ENCODE results near the gene TH. TPM values are rescaled to one million over a fixed set of nuclear protein-coding genes. Genes with fewer than 3 reads are reported as not detected.

Gene TH
- total RNA-seq, 4 donors from 2014 or later, result 0.34 to 1.0 TPM; not detected in 2

- Histone ChIP-seq H3K4me1 (peaks cover 55% of the 10 kb centered on the region), H3K36me3 (no peaks in the 10 kb centered on the region), H3K27me3 (peaks cover 100% of the 10 kb centered on the region), H3K27ac (no peak overlapping the region), H3K9me3 (no peaks in the 10 kb centered on the region), H3K4me3 (peak overlapping the region; percentile 32)
- TF ChIP-seq POLR2AphosphoS5 (IDR thresholded peaks at IDR 0.05) (no peak), EP300 (IDR thresholded peaks at IDR 0.05) (no peak), POLR2A (IDR thresholded peaks at IDR 0.05) (no peak)
- TF ChIP-seq, protein P1, sequence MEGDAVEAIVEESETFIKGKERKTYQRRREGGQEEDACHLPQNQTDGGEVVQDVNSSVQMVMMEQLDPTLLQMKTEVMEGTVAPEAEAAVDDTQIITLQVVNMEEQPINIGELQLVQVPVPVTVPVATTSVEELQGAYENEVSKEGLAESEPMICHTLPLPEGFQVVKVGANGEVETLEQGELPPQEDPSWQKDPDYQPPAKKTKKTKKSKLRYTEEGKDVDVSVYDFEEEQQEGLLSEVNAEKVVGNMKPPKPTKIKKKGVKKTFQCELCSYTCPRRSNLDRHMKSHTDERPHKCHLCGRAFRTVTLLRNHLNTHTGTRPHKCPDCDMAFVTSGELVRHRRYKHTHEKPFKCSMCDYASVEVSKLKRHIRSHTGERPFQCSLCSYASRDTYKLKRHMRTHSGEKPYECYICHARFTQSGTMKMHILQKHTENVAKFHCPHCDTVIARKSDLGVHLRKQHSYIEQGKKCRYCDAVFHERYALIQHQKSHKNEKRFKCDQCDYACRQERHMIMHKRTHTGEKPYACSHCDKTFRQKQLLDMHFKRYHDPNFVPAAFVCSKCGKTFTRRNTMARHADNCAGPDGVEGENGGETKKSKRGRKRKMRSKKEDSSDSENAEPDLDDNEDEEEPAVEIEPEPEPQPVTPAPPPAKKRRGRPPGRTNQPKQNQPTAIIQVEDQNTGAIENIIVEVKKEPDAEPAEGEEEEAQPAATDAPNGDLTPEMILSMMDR (IDR thresholded peaks at IDR 0.05), result no peak
- no peak for DNase-seq (ENCODE audit: low spot score in 2 of 2)
- 2% methylated on average over 11 of the region's 57 CpGs for WGBS
These were observed 31.8 kb downstream of the TH start for GRCh38 chr11:2139621-2140337.

DNA sequence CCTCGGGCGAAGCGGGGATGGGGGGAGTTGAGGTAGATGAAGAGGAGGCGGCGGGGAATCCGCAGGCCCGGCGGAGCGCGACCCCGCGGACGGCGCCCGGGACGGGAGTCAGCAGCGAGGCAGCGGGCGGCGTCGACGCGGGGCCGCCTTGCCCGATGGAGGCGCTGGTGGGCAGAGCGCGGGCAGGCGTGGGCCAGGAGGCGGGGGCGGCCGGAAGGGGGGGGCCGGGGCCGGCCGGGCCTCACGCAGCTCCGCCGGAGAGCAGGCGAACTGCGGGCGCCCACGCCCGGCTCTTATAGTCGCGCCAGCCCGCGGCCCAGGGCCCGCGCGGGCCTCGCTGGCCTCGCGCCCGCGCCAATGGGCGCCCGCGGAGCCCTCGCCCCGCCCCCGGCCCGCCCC, 32.5 kb downstream of the TH start, which contains the start of gene IGF2:
IGF2 (minus strand) TSS at position 267 of the 399 bp plus-strand sequence. CDS start 3,866 bp downstream, outside the sequence.
- H3K4me3 ChIP-seq, result peak within 1 kb of the TSS; percentile 46
- no peak for DNase-seq (ENCODE audit: low spot score in 2 of 2)
- H3K9me3 ChIP-seq, result no peaks in the 10 kb centered on the region
- no CpG with 5 or more reads among the region's 62 CpGs for WGBS
- H3K27ac ChIP-seq, result no peak within 1 kb of the TSS
- TF ChIP-seq, protein P1 (IDR thresholded peaks at IDR 0.05), result no peak
- TF ChIP-seq POLR2A (IDR thresholded peaks at IDR 0.05) (no peak), EP300 (IDR thresholded peaks at IDR 0.05) (no peak), POLR2AphosphoS5 (IDR thresholded peaks at IDR 0.05) (no peak)
- peaks cover 50% of the 10 kb centered on the region for H3K4me1 ChIP-seq
- no peaks in the 10 kb centered on the region for H3K36me3 ChIP-seq
- H3K27me3 ChIP-seq, result peaks cover 100% of the 10 kb centered on the region

- 2% methylated on average over 26 of the region's 68 CpGs for WGBS
- Histone ChIP-seq H3K4me3 (peak overlapping the region; percentile 46), H3K27me3 (peaks cover 100% of the 10 kb centered on the region), H3K4me1 (peaks cover 45% of the 10 kb centered on the region), H3K36me3 (no peaks in the 10 kb centered on the region), H3K9me3 (no peaks in the 10 kb centered on the region), H3K27ac (no peak overlapping the region)
- no peak for DNase-seq (ENCODE audit: low spot score in 2 of 2)
- TF ChIP-seq EP300 (IDR thresholded peaks at IDR 0.05), result no peak
- TF ChIP-seq POLR2A (IDR thresholded peaks at IDR 0.05), result no peak
- no peak for TF ChIP-seq POLR2AphosphoS5 (IDR thresholded peaks at IDR 0.05)
- TF ChIP-seq, protein P1 (IDR thresholded peaks at IDR 0.05), result no peak
These were observed 33.0 kb downstream of the TH start for GRCh38 chr11:2138431-2139122.

- Histone ChIP-seq H3K27me3 (peaks cover 100% of the 10 kb centered on the region), H3K4me1 (peaks cover 43% of the 10 kb centered on the region), H3K9me3 (no peaks in the 10 kb centered on the region), H3K27ac (no peak overlapping the region), H3K36me3 (no peaks in the 10 kb centered on the region), H3K4me3 (peak overlapping the region; percentile 46)
- 2% methylated on average over 16 of the region's 44 CpGs for WGBS
- TF ChIP-seq, protein P1 (IDR thresholded peaks at IDR 0.05), result no peak
- TF ChIP-seq POLR2AphosphoS5 (IDR thresholded peaks at IDR 0.05) (no peak), POLR2A (IDR thresholded peaks at IDR 0.05) (no peak), EP300 (IDR thresholded peaks at IDR 0.05) (no peak)
- no peak for DNase-seq (ENCODE audit: low spot score in 2 of 2)
These were observed 33.6 kb downstream of the TH start for GRCh38 chr11:2138068-2138430.

Measured in suprapubic skin (tissue), 4 donors.